Fibroblast of villous mesenchyme (primary cell): ENCODE measurements around the gene TNP2. TPM values are rescaled to one million over a fixed set of nuclear protein-coding genes. Genes with fewer than 3 reads are reported as not detected.
A peak's percentile ranks its signal among the peaks of the same experiment; 100 is the strongest.

Experiments
- DNase-seq: peaks from one replicate; pipeline ENCODE4 v3.0.0-alpha.2; 2010; ENCODE audit warnings: low read depth
- H3K4me3 ChIP-seq: 2 replicates; pipeline ENCODE4 v1.5.1; 2011; ENCODE audit warnings: low read depth, mild to moderate bottlenecking, low read length
- CTCF ChIP-seq: IDR thresholded peaks from 2 replicates; pipeline ENCODE4 v1.5.1; 2012; ENCODE audit warnings: low read depth, mild to moderate bottlenecking, low read length; ENCODE audit not compliant: insufficient read depth
- total RNA-seq: library from RNA; depleted of rRNA; stranded (reverse); fragments of >200 nt; gene quantifications from 2 replicates; pipeline ENCODE4 v1.2.3, GENCODE V29; 2012

The TNP2 gene
- total RNA-seq, 1 donor = not detected

- peak; percentile 72 for DNase-seq
- no peak overlapping the region for H3K4me3 ChIP-seq
- TF ChIP-seq CTCF = no peak
Measured at GRCh38 chr16:11312718-11313492, 43.8 kb upstream of the TNP2 start.

- peak; percentile 18 for DNase-seq
- H3K4me3 ChIP-seq = no peak overlapping the region
- no peak for TF ChIP-seq CTCF
Measured at GRCh38 chr16:11310997-11311561, 42.0 kb upstream of the TNP2 start.

GRCh38 chr16:11310634-11310977 lies 41.5 kb upstream of the TNP2 start:
- no peak overlapping the region for H3K4me3 ChIP-seq
- DNase-seq = no peak
- no peak for TF ChIP-seq CTCF

GRCh38 chr16:11309895-11310633 lies 40.9 kb upstream of the TNP2 start:
- H3K4me3 ChIP-seq = no peak overlapping the region
- peak; percentile 26 for DNase-seq
- TF ChIP-seq CTCF = no peak

GRCh38 chr16:11308493-11309283 lies 39.6 kb upstream of the TNP2 start:
- DNase-seq = no peak
- no peak for TF ChIP-seq CTCF
- no peak overlapping the region for H3K4me3 ChIP-seq

GRCh38 chr16:11307639-11308492 lies 38.7 kb upstream of the TNP2 start:
- TF ChIP-seq CTCF = no peak
- DNase-seq = no peak

More at GRCh38 chr16:11307639-11308492, 38.7 kb upstream of the TNP2 start:
- H3K4me3 ChIP-seq = no peak overlapping the region
